COLO829 (cell line): Measurements from ENCODE around the gene MICOS13.

ENCODE experiments used
- DNase-seq: peaks from one replicate; pipeline ENCODE4 v3.0.0; 2012; ENCODE audit warnings: low spot score

MICOS13 gene

GRCh38 chr19:5667751-5668271, 12.5 kb downstream of the MICOS13 start:
- no peak for DNase-seq

- DNase-seq: no peak
Observed at GRCh38 chr19:5666921-5667610, 13.2 kb downstream of the MICOS13 start.

DNA sequence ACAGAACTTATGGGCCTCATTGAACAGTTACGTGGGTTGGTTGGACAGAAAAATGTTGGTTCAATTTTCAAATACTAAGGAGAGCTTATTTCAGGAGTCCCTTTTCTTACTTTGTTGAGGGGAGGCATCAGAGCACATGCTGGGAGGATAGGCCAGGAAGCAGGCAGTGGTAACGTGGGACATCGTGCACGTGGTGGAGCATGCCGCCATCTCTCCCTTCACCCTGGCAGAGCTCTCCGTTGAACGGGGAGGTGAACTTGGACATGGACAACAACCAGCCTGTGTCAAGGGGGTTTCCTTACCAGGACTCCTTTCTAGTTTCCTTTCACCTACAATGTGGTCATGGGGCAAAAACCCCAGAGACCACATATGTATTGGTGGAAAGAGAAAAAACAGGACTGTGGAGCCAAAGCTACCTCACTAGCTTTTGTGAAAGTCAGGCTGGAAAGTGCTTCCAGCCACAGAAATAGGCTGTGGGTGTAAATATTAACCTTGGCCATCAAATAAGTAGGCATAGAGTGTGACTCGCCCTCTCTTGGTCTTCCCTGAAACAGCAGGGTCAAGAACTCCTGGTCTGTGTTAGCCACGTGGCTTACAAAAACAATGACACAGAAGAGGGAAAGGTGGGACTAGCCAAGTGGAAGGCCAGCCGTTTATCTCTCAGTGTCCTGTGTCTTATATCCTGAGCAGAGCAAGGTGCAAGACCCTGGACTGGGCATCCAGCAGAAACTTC, 14.4 kb downstream of the MICOS13 start:
- DNase-seq: no peak

GRCh38 chr19:5664515-5664914, 15.8 kb downstream of the MICOS13 start:
- no peak for DNase-seq

GRCh38 chr19:5663904-5664303, 16.4 kb downstream of the MICOS13 start:
- DNase-seq: no peak

- DNase-seq: no peak
Observed at GRCh38 chr19:5661483-5661882, 18.8 kb downstream of the MICOS13 start.

- DNase-seq: no peak
Observed at GRCh38 chr19:5655412-5655811, 24.9 kb downstream of the MICOS13 start.

GRCh38 chr19:5654931-5655330, 25.4 kb downstream of the MICOS13 start:
- no peak for DNase-seq

GRCh38 chr19:5652261-5652660, 28.1 kb downstream of the MICOS13 start:
- no peak for DNase-seq

DNA sequence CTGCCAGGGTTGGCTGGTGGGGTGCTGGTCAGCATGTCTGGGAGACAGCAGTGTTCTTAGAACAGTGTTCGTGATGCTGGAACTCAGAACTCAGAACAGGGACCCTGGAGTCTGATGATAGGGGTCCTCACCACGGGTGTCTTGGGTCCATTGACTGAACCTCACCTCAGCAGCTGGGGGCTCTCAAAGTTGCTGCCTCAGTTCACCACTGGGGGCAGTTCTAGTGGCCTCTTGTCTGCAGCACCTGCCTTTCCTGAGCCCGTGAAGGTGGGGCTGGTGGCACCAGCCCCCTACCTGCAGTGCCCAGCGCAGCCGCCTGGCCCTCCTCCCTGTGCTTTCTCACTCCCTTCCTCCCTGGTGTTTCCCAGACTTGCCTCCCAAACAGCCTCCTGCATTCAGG, 29.0 kb downstream of the MICOS13 start:
- no peak for DNase-seq

- no peak for DNase-seq
Observed at GRCh38 chr19:5648464-5648863, 31.9 kb downstream of the MICOS13 start.

GRCh38 chr19:5646703-5647102, 33.6 kb downstream of the MICOS13 start:
- no peak for DNase-seq

DNA sequence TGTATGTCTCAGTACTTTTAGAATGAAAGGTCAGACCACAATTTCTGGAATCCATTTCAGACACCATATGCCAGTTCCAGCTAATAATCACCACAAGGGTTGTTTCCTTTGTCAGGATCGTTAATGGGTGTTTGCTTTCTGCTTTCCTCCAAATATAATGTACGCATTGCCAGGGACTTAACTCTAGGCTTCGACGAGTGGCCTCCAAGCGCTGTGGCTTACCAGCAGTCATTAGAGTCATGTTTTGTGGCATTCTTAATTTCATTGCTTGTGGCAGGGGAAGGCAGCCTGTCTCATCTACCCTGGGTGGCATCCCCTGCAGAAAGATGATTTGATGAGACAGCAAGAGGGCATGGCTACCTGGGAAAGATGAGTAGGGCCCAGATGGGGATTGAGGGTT, 34.9 kb downstream of the MICOS13 start:
- DNase-seq: no peak

DNA sequence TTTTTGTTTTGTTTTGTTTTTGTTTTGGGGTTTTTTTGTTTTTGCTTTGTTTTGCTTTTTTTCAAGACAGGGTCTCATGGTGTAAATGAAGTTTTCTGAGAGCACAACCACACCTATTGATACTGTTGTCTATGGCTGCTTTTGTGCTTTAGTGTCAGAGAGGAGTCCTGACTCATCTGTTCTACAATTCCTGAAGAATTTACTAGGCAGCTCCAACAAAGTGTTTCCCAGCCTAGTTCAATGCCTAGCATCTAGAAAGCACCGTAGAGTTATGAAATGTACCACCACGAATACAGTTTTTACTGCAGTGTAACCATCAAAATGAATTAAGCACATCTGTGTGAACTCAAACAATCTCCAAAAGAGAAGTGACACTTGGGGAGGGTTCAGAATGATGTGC, 36.3 kb downstream of the MICOS13 start:
- no peak for DNase-seq

GRCh38 chr19:5643060-5643459, 37.3 kb downstream of the MICOS13 start:
- no peak for DNase-seq

- no peak for DNase-seq
Observed at GRCh38 chr19:5642204-5642603, 38.1 kb downstream of the MICOS13 start.

GRCh38 chr19:5641171-5641570, 39.1 kb downstream of the MICOS13 start:
- DNase-seq: no peak

GRCh38 chr19:5637971-5638370, 42.3 kb downstream of the MICOS13 start:
- no peak for DNase-seq

DNA sequence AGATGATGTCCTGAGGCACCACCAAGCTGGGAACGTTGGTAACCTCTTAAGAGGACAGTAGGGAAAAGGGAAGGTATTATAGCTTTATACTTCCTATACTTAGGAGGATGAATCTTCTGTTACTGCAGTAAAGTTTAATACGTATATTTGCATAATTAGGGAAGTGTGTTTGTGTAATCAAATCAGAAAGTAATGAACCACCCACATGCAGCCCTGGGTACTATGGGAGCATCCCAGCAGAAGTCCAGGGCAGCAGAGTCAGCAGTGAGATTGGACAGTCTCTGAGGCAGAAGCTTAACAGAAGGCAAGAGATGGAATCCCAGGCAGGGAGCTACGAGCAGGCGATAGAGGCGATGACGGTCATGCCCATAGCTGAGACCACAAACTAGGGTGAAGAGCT, 44.9 kb downstream of the MICOS13 start:
- DNase-seq: no peak

GRCh38 chr19:5632657-5633056, 47.7 kb downstream of the MICOS13 start:
- DNase-seq: no peak

DNA sequence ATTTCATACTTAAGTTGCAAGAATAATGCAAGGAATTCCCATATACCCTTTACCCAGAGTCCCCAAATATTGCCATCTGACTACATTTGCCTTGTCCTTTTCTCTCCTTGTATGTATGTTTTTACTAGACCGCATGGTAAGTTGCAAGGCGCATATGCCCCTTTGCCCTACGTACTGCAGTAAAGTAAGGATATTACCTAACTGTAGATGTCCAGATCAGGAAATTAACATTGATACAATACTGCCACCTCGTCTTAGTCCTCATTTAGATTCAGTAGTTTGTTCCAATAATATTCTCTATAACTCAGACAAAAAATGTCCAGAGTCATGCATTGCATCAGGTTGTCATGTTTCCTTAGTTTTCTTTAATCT, 48.1 kb downstream of the MICOS13 start:
- DNase-seq: no peak

DNA sequence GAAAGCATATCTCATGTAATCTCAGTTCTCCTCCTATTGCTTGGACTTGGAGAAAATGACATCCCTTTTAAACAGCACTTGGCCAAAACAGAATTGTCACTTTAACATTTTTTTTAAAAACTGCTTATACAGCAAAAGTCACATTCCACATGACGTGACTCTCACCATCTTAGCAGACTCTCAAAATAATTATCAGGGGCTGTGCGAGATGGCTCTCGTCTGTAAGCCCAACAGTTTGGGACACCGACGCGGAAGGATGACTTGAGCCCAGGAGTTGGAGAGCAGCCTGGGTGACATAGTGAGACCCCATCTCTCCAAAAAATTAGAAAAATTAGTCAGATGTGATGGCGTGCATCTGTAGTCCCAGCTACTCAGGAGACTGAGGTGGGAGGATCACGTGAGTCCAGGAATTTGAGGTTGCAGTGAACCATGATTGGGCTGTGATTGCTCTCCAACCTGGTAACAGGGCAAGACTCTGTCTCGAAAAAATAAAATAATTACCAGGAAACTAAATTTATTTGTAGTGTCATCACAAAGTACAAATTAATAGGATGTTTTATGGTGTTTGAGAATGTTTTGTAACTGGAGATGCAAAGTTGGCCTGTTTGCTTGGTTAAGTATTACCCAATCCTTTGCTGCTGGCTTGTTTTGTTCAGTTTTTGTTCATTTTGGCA, 48.6 kb downstream of the MICOS13 start:
- no peak for DNase-seq

- no peak for DNase-seq
Observed at GRCh38 chr19:5628919-5629481, 51.3 kb downstream of the MICOS13 start.
